Small intestine (tissue), 7 donors: ENCODE results near the gene DOCK1. TPM values are rescaled to one million over a fixed set of nuclear protein-coding genes. Genes with fewer than 3 reads are reported as not detected.

ENCODE experiments used
- DNase-seq, 2 donors: peaks; one replicate each; pipeline versions ENCODE4 v3.0.0 to v3.0.0-alpha.2; 2013
- FAIRE-seq: peaks from 2 replicates; lab custom pipeline; 2012; peaks lifted over from hg19 to GRCh38; lab: Jason Lieb, UNC
- H3K27ac ChIP-seq, 3 donors: one replicate each; pipeline ENCODE4 v1.5.1; 2013; ENCODE audit warnings: low read length in 2 of 3, mild to moderate bottlenecking in 2 of 3, control low read depth in 1 of 3, inconsistent platforms in 1 of 3, low read depth in 1 of 3, moderate library complexity in 1 of 3
- H3K27me3 ChIP-seq, 3 donors: one replicate each; pipeline ENCODE4 v1.6.1; 2013; ENCODE audit warnings: low read length in 3 of 3, inconsistent platforms in 1 of 3; ENCODE audit not compliant: control insufficient read depth in 3 of 3, insufficient read depth in 3 of 3
- H3K36me3 ChIP-seq, 3 donors: one replicate each; pipeline ENCODE4 v1.6.1; 2013; ENCODE audit warnings: low read length in 3 of 3, inconsistent platforms in 1 of 3, low read depth in 1 of 3, mild to moderate bottlenecking in 1 of 3, moderate library complexity in 1 of 3; ENCODE audit not compliant: control insufficient read depth in 3 of 3, insufficient read depth in 2 of 3
- H3K4me1 ChIP-seq, 3 donors: one replicate each; pipeline ENCODE4 v1.6.1; 2013; ENCODE audit warnings: low read length in 2 of 3, inconsistent platforms in 1 of 3, low read depth in 1 of 3, mild to moderate bottlenecking in 1 of 3, moderate library complexity in 1 of 3; ENCODE audit not compliant: control insufficient read depth in 3 of 3, insufficient read depth in 2 of 3
- H3K4me3 ChIP-seq, 3 donors: one replicate each; pipeline ENCODE4 v1.5.1; 2013; ENCODE audit warnings: low read length in 3 of 3, control low read depth in 1 of 3, inconsistent platforms in 1 of 3, low read depth in 1 of 3, mild to moderate bottlenecking in 1 of 3, moderate library complexity in 1 of 3
- H3K9me3 ChIP-seq, 2 donors: one replicate each; pipeline ENCODE4 v1.6.1; 2013; ENCODE audit warnings: low read depth in 1 of 2, low read length in 1 of 2; ENCODE audit not compliant: control insufficient read depth in 2 of 2, insufficient read depth in 1 of 2
- WGBS, 3 donors: extraction: QIAGEN DNeasy Blood & Tissue Kit; methylation state at CpG; one replicate each; pipeline ENCODE4 v1.1.7; 2013; 5-methylcytosine and 5-hydroxymethylcytosine counted together
- polyA plus RNA-seq, 4 donors: library from polyadenylated mRNA; stranded (reverse) in 3 of 4; unstranded in 1 of 4; fragments of 200-250 nt in 3 of 4; fragments of 120-200 nt in 1 of 4; gene quantifications; one replicate each; pipeline versions ENCODE4 v1.2.1 to v1.2.3, GENCODE V29; 2013
- donor health status: healthy with polysubstance abuse.
- donor health status: control.
- donor health status: control.
- donor health status: Bipolar disorder and iron deficiency.
- donor health status: healthy.

DOCK1 gene
- polyA plus RNA-seq, 4 donors, result 16.8 to 27.0 (median 22.1) TPM

- Histone ChIP-seq H3K27ac (no peak overlapping the region), H3K27me3 (no peaks in the 10 kb centered on the region), H3K4me1 (no peaks in the 10 kb centered on the region), H3K9me3 (peaks cover 0 to 3% of the 10 kb centered on the region in 2 donors), H3K4me3 (no peak overlapping the region), H3K36me3 (peaks cover 0 to 8% (median 0%) of the 10 kb centered on the region in 3 donors)
- 79 to 93% (median 90%) methylated on average over 16 of the region's 16 CpGs for WGBS, 3 donors
- DNase-seq (no peak), FAIRE-seq (no peak)
Measured at GRCh38 chr10:127176649-127177048, 271.4 kb downstream of the DOCK1 start.

- Histone ChIP-seq H3K9me3 (peaks cover 0 to 3% of the 10 kb centered on the region in 2 donors), H3K4me3 (no peak overlapping the region), H3K27me3 (no peaks in the 10 kb centered on the region), H3K4me1 (no peaks in the 10 kb centered on the region), H3K27ac (no peak overlapping the region), H3K36me3 (peaks cover 0 to 8% (median 0%) of the 10 kb centered on the region in 3 donors)
- 91 to 93% (median 93%) methylated on average over 6 of the region's 6 CpGs for WGBS, 3 donors
- DNase-seq, result no peak
- no peak for FAIRE-seq
Measured at GRCh38 chr10:127179612-127180250, 274.5 kb downstream of the DOCK1 start.

- Histone ChIP-seq H3K9me3 (peaks cover 0 to 3% of the 10 kb centered on the region in 2 donors), H3K36me3 (peaks cover 0 to 3% (median 0%) of the 10 kb centered on the region in 3 donors), H3K27ac (no peak overlapping the region), H3K4me1 (no peaks in the 10 kb centered on the region), H3K4me3 (no peak overlapping the region), H3K27me3 (no peaks in the 10 kb centered on the region)
- DNase-seq (no peak), FAIRE-seq (no peak)
- 90 to 93% (median 91%) methylated on average over 4 of the region's 4 CpGs for WGBS, 3 donors
Measured at GRCh38 chr10:127182161-127182560, 276.9 kb downstream of the DOCK1 start.

- DNase-seq, result no peak
Measured at GRCh38 chr10:127184582-127184981, 279.4 kb downstream of the DOCK1 start.

GRCh38 chr10:127186813-127187212 is 281.6 kb downstream of the DOCK1 start:
- no peak for FAIRE-seq
- Histone ChIP-seq H3K27me3 (no peaks in the 10 kb centered on the region), H3K27ac (no peak overlapping the region), H3K4me1 (no peaks in the 10 kb centered on the region), H3K36me3 (no peaks in the 10 kb centered on the region), H3K4me3 (no peak overlapping the region), H3K9me3 (no peaks in the 10 kb centered on the region)
- no peak for DNase-seq
- WGBS, 3 donors, result 78 to 84% (median 81%) methylated on average over 7 of the region's 7 CpGs

More at GRCh38 chr10:127184582-127184981, 279.4 kb downstream of the DOCK1 start:
- no peaks in the 10 kb centered on the region for H3K36me3 ChIP-seq
- peaks cover 0 to 3% of the 10 kb centered on the region in 2 donors for H3K9me3 ChIP-seq
- no peak overlapping the region for H3K27ac ChIP-seq
- H3K4me1 ChIP-seq, result no peaks in the 10 kb centered on the region
- no peaks in the 10 kb centered on the region for H3K27me3 ChIP-seq
- FAIRE-seq, result no peak
- no peak overlapping the region for H3K4me3 ChIP-seq
- 97 to 100% (median 98%) methylated on average over 2 of the region's 2 CpGs for WGBS, 3 donors

- H3K4me3 ChIP-seq, result no peak overlapping the region
- H3K27ac ChIP-seq, result no peak overlapping the region
Measured at GRCh38 chr10:127189226-127189625, 284.0 kb downstream of the DOCK1 start.

GRCh38 chr10:127190427-127190826 is 285.2 kb downstream of the DOCK1 start:
- Histone ChIP-seq H3K27ac (no peak overlapping the region), H3K27me3 (peaks cover 0 to 15% (median 5%) of the 10 kb centered on the region in 3 donors), H3K36me3 (no peaks in the 10 kb centered on the region), H3K4me1 (peaks cover 0 to 4% (median 0%) of the 10 kb centered on the region in 3 donors), H3K4me3 (no peak overlapping the region), H3K9me3 (no peaks in the 10 kb centered on the region)
- FAIRE-seq, result no peak
- 69 to 79% (median 71%) methylated on average over 5 of the region's 5 CpGs for WGBS, 3 donors
- DNase-seq, result no peak

More at GRCh38 chr10:127189226-127189625, 284.0 kb downstream of the DOCK1 start:
- Histone ChIP-seq H3K9me3 (no peaks in the 10 kb centered on the region), H3K4me1 (no peaks in the 10 kb centered on the region), H3K27me3 (peaks cover 0 to 3% (median 0%) of the 10 kb centered on the region in 3 donors), H3K36me3 (no peaks in the 10 kb centered on the region)
- no peak for DNase-seq
- no peak for FAIRE-seq

- H3K27ac ChIP-seq, result no peak overlapping the region
- H3K4me1 ChIP-seq, result peaks cover 0 to 7% (median 0%) of the 10 kb centered on the region in 3 donors
- H3K9me3 ChIP-seq, result no peaks in the 10 kb centered on the region
- DNase-seq (no peak), FAIRE-seq (no peak)
- no peak overlapping the region for H3K4me3 ChIP-seq
- peaks cover 5 to 25% (median 9%) of the 10 kb centered on the region in 3 donors for H3K27me3 ChIP-seq
- WGBS, 3 donors, result 70 to 78% (median 70%) methylated on average over 7 of the region's 7 CpGs
- no peaks in the 10 kb centered on the region for H3K36me3 ChIP-seq
Measured at GRCh38 chr10:127193125-127193524, 287.9 kb downstream of the DOCK1 start.
